ENCODE data around the gene MAP2K2. TPM values are rescaled to one million over a fixed set of nuclear protein-coding genes. Genes with fewer than 3 reads are reported as not detected.

Gene MAP2K2
- total RNA-seq, 4 donors from 2014 or later = 136 to 199 (median 195) TPM

DNA sequence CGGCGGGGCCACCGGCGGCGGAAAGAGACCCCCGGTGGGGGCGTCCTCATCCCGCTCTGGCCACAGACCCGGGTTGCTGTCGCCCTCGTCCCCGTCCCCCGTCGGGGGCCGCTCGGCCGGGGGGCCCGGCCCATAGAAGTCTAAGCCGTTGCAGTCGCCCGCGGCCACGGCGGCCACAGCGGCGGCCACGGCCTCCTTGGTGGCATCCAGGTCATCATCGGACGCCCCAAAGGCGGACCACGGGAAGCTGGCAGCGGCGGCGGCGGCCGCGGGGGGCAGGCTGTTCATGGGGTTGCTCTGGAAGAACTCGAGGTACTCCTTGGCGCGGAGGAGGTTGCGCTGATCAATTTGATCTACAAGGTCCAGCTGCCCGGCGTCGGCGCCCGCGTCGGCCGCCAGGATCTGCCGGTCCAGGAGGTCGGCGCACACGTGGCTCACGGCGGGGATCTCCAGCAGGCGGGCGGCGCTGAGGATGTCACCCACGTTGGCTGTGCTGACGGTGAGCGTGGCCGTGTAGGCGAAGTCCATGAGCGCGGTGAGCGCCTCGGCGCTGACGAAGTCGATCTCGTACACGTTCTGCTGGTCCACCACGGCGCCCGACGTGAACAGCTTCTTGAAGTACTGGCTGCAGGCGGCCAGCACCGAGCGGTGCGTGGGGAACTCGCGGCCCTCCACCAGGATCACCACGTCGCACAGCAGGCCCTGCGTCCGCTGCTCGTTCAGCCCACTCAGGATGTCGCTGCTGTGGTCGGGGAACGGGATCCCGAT lies 69.3 kb downstream of the MAP2K2 start:
- H3K9me3 ChIP-seq = no peaks in the 10 kb centered on the region
- in situ Hi-C loops (cut with MboI; ENCODE audit: low pct_ligation_motif_present in 1 of 4, low pct_unique_long_range_greater_than_20kb in 1 of 4, low sequenced_read_pairs in 3 of 4) = no loop called here
- 82% methylated on average over 81 of the region's 91 CpGs; no CpG with 5 or more reads in 1 of the 2 donors for WGBS, 2 donors (ENCODE audit: low coverage in 1 of 2)
- TF ChIP-seq, protein P1, sequence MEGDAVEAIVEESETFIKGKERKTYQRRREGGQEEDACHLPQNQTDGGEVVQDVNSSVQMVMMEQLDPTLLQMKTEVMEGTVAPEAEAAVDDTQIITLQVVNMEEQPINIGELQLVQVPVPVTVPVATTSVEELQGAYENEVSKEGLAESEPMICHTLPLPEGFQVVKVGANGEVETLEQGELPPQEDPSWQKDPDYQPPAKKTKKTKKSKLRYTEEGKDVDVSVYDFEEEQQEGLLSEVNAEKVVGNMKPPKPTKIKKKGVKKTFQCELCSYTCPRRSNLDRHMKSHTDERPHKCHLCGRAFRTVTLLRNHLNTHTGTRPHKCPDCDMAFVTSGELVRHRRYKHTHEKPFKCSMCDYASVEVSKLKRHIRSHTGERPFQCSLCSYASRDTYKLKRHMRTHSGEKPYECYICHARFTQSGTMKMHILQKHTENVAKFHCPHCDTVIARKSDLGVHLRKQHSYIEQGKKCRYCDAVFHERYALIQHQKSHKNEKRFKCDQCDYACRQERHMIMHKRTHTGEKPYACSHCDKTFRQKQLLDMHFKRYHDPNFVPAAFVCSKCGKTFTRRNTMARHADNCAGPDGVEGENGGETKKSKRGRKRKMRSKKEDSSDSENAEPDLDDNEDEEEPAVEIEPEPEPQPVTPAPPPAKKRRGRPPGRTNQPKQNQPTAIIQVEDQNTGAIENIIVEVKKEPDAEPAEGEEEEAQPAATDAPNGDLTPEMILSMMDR (IDR thresholded peaks at IDR 0.05) = no peak
- no peak for TF ChIP-seq POLR2A (IDR thresholded peaks at IDR 0.05)
- no peak for TF ChIP-seq POLR2AphosphoS5 (IDR thresholded peaks at IDR 0.05)
- TF ChIP-seq EP300 (IDR thresholded peaks at IDR 0.05; ENCODE audit: low read depth) = no peak
- intact Hi-C loops (cut with DNase I; ENCODE audit: low total_unique reads) = no loop called here
- H3K27me3 ChIP-seq = no peaks in the 10 kb centered on the region
- H3K36me3 ChIP-seq = peaks cover 0 to 16% (median 8%) of the 10 kb centered on the region in 4 donors
- no peak for DNase-seq
- peak overlapping the region in 1 of 4 donors; percentile 16 for H3K4me3 ChIP-seq
- H3K27ac ChIP-seq = peak overlapping the region; percentile 85 to 100 (median 95)
- H3K4me1 ChIP-seq = peaks cover 55 to 82% (median 76%) of the 10 kb centered on the region in 4 donors

DNA sequence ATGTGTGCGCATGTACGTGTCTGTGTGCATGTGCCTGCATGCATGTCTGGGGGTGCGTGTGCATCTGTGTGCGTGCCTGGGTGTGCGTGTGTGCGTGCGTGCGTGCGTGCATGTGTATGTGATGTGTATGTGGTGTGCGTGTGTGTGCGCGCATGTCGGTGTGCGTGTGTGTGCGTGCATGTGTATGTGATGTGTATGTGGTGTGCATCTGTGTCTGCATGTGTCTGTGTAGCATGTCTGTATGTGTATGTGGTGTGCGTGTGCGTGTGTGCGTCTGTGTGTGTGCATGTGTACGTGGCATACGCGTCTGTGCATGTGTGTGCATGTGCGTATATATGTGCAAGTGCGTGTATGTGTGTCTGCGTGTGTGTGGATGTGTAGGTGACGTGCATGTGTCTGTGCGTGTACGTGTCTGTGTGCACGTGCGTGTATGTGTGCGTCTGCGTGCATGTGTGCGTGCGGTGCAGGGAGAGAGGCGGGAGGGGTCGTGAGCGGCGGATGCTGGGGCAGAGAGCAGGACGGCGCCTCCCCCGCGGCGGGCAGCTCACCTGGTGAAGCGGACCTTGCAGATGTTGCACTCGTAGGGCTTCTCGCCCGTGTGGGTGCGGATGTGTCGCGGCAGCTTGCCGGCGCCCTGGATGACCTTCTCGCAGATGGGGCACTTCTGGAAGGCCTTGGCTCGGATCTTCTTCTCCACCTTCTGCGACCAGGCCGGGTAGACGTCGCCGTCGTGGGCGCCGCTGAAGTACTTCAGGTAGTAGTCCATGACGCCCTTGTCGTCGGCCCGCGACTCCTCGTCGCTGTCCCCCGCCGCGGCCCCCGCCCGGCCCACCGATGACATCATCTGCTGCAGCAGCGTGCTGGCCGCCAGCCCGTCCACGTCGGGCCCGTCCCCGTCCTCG lies 70.2 kb downstream of the MAP2K2 start:
- TF ChIP-seq POLR2AphosphoS5 (IDR thresholded peaks at IDR 0.05) (no peak), POLR2A (IDR thresholded peaks at IDR 0.05) (no peak), EP300 (IDR thresholded peaks at IDR 0.05; ENCODE audit: low read depth) (no peak)
- peak overlapping the region in 1 of 4 donors; percentile 16 for H3K4me3 ChIP-seq
- peak; percentile 70 for DNase-seq
- peak overlapping the region; percentile 85 to 100 (median 95) for H3K27ac ChIP-seq
- no peaks in the 10 kb centered on the region for H3K27me3 ChIP-seq
- peaks cover 0 to 16% (median 8%) of the 10 kb centered on the region in 4 donors for H3K36me3 ChIP-seq
- H3K9me3 ChIP-seq = no peaks in the 10 kb centered on the region
- in situ Hi-C loops (cut with MboI; ENCODE audit: low pct_ligation_motif_present in 1 of 4, low pct_unique_long_range_greater_than_20kb in 1 of 4, low sequenced_read_pairs in 3 of 4) = no loop called here
- H3K4me1 ChIP-seq = peaks cover 49 to 78% (median 67%) of the 10 kb centered on the region in 4 donors
- intact Hi-C loops (cut with DNase I; ENCODE audit: low total_unique reads) = no loop called here
- 70% methylated on average over 66 of the region's 82 CpGs; no CpG with 5 or more reads in 1 of the 2 donors for WGBS, 2 donors (ENCODE audit: low coverage in 1 of 2)

DNA sequence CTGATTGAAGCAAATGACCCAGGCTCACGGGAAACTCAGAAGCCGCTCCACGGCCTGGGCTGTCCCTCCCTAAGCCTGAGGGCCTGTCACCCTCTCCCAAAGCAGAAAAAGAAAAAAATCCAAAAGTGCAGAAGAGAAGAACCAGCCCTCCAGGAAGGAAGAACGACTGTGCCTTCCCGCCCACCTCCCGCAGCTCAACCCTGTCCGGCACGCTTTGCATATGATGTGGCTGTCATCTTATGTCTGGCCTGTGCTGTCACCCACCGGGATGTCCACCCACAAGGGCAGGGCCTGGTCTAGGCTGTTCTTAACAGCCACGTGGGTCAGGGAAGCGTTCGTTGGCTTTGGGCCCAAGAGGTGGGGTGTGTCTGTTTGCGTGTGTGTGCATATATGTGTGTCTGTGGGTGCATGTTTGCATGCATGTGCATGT lies 70.9 kb downstream of the MAP2K2 start:
- TF ChIP-seq, protein P1 (IDR thresholded peaks at IDR 0.05) = no peak
- no peak for TF ChIP-seq EP300 (IDR thresholded peaks at IDR 0.05; ENCODE audit: low read depth)
- TF ChIP-seq POLR2A (IDR thresholded peaks at IDR 0.05) = no peak
- peak in 1 of 3 donors; percentile 53 for TF ChIP-seq POLR2AphosphoS5 (IDR thresholded peaks at IDR 0.05)
- Histone ChIP-seq H3K27ac (peak overlapping the region; percentile 85 to 100 (median 95)), H3K4me1 (peaks cover 43 to 72% (median 61%) of the 10 kb centered on the region in 4 donors), H3K4me3 (peak overlapping the region in 2 of 4 donors; percentile 11 to 15), H3K27me3 (no peaks in the 10 kb centered on the region), H3K9me3 (no peaks in the 10 kb centered on the region), H3K36me3 (peaks cover 0 to 19% (median 8%) of the 10 kb centered on the region in 4 donors)
- DNase-seq = peak; percentile 76
- intact Hi-C loops (cut with DNase I; ENCODE audit: low total_unique reads) = no loop called here
- WGBS, 2 donors (ENCODE audit: low coverage in 1 of 2) = 19% methylated on average over 13 of the region's 13 CpGs; no CpG with 5 or more reads in 1 of the 2 donors
- in situ Hi-C loops (cut with MboI; ENCODE audit: low pct_ligation_motif_present in 1 of 4, low pct_unique_long_range_greater_than_20kb in 1 of 4, low sequenced_read_pairs in 3 of 4) = no loop called here

DNA sequence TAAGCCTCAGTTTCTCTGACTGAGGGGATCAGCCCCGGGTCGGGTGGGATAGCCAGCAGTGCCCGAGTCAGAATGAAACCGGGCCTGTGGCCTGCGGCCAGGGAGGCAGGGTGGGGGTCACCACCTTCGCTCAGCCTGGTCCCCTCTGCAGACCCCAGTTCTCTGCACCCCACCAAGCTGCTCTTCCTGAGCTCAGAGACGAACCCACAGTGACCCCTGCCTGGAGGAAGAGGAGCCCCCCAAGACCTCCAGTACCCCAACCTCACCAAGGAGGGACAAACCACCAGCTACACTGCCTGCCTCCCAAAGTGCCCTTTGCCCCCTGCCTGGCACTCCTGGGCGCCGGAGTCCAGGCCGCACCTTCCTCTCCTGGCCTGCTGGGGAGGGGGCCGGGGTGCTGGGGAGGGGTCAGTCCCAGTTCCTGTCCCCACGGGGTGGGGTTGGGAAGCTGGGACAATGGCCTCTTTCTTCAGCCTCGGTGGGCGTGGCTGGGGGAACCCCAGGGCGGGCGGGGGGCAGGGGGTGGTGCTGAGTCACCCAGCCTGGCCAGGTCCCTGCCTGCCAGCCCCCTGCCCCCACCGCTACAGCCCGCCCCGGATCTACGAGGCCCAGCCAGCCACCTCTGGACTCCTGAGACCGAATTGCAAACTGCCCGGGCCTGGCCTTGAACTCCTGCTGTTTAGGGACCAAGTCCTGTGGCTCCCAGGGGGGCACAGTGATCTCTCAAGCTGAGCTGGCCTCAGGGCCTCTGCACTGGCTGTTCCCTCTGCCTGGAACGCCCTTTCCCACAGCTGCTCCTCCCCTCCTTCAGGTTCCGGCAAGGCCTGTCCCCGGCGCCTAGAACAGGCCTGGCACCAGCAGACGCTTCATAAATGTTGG lies 71.6 kb downstream of the MAP2K2 start:
- intact Hi-C loops (cut with DNase I; ENCODE audit: low total_unique reads) = no loop called here
- 21% methylated on average over 21 of the region's 27 CpGs; no CpG with 5 or more reads in 1 of the 2 donors for WGBS, 2 donors (ENCODE audit: low coverage in 1 of 2)
- H3K4me1 ChIP-seq = peaks cover 39 to 68% (median 57%) of the 10 kb centered on the region in 4 donors

More for the DNA sequence above, 71.6 kb downstream of the MAP2K2 start:
- DNase-seq = peak; percentile 94
- TF ChIP-seq, protein P1 (IDR thresholded peaks at IDR 0.05) = no peak
- peak in 2 of 3 donors; percentile 53 to 72 for TF ChIP-seq POLR2AphosphoS5 (IDR thresholded peaks at IDR 0.05)
- peak; percentile 14 for TF ChIP-seq POLR2A (IDR thresholded peaks at IDR 0.05)
- peak; percentile 35 for TF ChIP-seq EP300 (IDR thresholded peaks at IDR 0.05; ENCODE audit: low read depth)
- Histone ChIP-seq H3K27me3 (no peaks in the 10 kb centered on the region), H3K4me3 (peak overlapping the region in 2 of 4 donors; percentile 11 to 15), H3K27ac (peak overlapping the region; percentile 85 to 100 (median 95)), H3K9me3 (no peaks in the 10 kb centered on the region), H3K36me3 (peaks cover 0 to 23% (median 9%) of the 10 kb centered on the region in 4 donors)
- in situ Hi-C loops (cut with MboI; ENCODE audit: low pct_ligation_motif_present in 1 of 4, low pct_unique_long_range_greater_than_20kb in 1 of 4, low sequenced_read_pairs in 3 of 4) = no loop called here
